ENCODE data around the gene ATAD1.
"Not testable (repeated sequence)": the region's sequence is repeated elsewhere in the genome, so short reads cannot be mapped to it uniquely, and the experiment has no call there.

The ATAD1 gene

GRCh38 chr10:87753995-87754866 is 63.8 kb downstream of the ATAD1 start:
- DNase-seq (ENCODE audit: low spot score), result no peak

- no peak for DNase-seq (ENCODE audit: low spot score)
Observed at GRCh38 chr10:87752566-87752965, 65.5 kb downstream of the ATAD1 start.

DNA sequence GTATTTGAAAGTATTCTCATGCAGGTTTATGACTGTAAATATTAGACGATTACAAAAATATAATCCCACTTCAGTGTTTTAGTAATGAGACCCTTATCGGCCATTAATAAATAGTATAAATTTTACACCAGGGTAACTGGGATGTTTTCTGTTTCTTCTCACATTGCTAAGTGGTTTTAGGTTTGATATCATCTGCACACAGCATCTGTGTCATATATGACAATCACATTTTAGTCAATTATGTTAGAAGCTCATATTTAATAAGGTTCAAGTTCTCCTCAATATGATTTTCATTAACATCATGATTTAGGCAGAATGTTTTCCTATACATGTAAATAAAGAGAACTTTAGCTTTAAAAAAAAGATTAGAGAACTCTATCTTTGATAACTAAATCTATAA is 66.8 kb downstream of the ATAD1 start:
- DNase-seq (ENCODE audit: low spot score), result no peak

GRCh38 chr10:87750817-87751216 is 67.2 kb downstream of the ATAD1 start:
- DNase-seq (ENCODE audit: low spot score), result no peak

DNA sequence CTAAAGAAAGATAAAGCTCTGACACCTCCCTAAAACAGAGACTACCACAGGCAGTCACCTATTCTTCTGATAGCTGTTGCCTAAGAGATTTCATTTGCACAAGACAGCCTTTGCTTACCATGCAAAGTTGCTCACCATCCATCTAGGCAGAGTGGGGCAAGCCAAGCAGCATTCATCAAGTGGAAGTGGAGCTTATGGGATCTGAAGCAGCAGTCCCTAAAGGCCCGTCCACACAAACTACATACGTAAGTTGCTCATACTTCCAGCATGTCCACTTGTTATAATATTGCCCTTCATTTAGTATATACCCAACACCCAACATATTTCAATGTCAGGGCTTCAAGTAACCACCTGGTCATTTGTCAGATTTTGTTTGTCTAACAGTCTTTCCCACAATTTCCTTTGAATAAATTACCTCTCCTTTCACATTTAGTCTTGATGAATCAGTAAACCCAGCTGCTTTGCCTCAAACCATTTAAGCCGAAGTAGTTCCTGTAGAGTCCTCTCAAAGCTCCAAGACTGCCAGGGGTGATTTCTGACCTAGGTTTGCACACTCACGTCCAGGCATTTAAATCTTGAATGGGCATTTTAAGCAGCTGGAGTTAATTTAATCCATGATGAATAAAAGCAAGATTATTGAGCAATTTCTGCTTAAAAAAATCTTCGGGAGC is 67.9 kb downstream of the ATAD1 start:
- DNase-seq (ENCODE audit: low spot score), result no peak

DNA sequence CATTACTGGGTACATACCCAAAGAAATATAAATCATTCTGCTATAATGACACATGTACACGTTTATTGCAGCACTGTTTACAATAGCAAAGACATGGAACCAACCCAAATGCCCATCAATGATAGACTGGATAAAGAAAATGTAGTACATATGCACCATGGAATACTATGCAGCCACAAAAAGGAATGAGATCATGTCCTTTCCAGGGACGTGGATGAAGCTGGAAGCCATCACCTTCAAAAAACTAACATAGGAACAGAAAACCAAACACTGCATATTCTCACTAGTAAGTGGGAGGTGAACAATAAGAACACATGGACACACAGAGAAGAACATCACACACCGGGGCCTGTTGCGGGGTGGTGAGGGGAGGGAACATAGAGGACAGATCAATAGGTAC is 69.8 kb downstream of the ATAD1 start:
- DNase-seq (ENCODE audit: low spot score), result not testable (repeated sequence)

GRCh38 chr10:87746911-87747310 is 71.1 kb downstream of the ATAD1 start:
- DNase-seq (ENCODE audit: low spot score), result no peak

- DNase-seq (ENCODE audit: low spot score), result no peak
Observed at GRCh38 chr10:87744606-87745005, 73.4 kb downstream of the ATAD1 start.

DNA sequence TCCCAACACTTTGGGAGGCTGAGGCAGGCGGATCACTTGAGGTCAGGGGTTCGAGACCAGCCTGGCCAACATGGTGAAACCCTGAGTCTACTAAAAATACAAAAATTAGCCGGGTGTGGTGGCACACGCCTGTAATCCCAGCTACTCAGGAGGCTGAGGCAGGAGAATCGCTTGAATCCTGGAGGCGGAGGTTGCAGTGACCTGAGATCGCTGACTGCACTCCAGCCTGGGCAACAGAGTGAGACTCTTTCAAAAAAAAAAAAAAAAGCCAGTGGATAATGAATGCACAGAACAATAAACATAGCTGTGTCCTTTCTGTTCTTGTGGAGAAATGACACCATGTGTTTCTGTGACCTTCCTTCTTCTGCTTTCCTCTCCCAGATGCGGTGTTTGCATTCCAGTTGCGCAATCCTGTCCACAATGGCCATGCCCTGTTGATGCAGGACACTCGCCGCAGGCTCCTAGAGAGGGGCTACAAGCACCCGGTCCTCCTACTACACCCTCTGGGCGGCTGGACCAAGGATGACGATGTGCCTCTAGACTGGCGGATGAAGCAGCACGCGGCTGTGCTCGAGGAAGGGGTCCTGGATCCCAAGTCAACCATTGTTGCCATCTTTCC is 74.9 kb downstream of the ATAD1 start:
- DNase-seq (ENCODE audit: low spot score), result not testable (repeated sequence)

- DNase-seq (ENCODE audit: low spot score), result no peak
Observed at GRCh38 chr10:87740254-87740655, 77.8 kb downstream of the ATAD1 start.

DNA sequence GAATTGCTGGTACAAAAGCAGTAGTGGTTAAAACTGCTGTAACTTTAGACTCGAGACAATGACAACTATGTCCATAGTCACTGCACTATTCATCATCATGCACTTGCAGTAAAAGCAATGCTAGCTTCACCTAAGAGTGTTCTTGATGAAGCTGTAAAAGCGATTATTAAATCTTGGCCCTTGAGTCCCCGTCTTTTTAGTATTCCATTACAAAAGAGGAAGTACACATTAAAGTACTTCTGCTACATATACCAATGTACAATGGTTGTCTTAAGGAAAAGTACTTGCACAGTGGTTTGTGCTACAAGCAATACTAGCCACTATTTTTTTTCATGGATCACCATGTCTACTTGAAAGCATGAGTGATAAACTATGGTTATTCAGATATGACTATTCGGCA is 78.3 kb downstream of the ATAD1 start:
- DNase-seq (ENCODE audit: low spot score), result no peak

- not testable (repeated sequence) for DNase-seq (ENCODE audit: low spot score)
Observed at GRCh38 chr10:87738253-87738652, 79.8 kb downstream of the ATAD1 start.

DNA sequence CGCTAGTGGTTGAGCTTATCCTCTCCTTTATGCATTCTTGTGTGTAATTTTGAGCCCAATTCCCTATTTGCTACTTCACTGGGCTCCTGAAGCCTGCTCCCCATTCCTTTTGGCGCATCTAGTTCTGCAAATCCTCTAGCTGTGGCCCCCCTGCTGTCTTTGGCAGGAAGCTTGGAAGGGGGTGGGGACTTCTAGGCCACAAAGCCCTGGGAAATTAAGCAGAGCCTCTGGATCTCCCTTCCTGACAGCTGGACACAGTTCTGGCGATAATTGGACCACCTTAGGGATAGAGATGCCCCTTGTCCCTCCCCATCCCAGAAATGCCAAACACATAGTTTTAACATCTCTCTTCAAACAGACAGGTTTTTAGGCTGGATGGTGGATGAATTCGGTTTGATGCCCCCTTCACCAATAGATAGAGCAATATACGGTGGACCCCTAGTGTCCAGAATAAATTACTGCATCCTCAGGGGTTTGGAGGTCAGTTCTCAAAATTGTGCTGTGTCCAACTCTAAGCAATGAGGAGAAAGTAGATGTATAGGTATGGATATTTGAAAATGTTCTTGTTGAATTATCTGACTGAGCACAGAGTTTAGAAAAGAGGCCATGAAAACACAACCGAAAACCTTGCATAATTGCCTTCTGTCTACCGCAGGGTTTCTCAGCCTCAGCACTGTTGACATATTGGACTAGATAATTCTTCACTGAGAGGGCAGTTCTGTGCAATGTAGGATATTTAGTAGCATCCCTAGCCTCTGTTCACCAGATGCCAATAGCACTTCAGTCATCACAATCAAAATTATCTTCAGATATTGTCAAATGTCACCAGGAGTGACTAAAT is 82.8 kb downstream of the ATAD1 start:
- DNase-seq (ENCODE audit: low spot score), result peak; percentile 61

DNA sequence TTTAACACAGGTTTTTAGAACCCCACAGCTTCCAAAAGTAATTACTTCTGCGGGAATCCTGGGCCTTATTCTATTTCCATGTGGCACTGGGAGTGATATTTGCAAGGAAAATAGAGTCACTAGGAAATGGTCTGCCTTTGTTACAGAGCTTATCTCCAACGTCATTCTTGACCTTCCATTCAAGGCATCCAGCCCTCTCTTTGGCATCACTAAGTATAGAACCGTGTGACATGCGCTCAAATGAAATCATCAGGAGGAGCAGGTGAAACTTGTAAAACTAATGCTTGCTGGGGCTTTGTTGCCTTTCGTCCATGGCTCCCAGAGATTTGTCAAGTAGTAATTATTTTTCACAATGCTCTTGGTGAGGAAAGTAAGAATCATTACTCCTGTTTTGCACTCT is 84.9 kb downstream of the ATAD1 start:
- DNase-seq (ENCODE audit: low spot score), result no peak

DNA sequence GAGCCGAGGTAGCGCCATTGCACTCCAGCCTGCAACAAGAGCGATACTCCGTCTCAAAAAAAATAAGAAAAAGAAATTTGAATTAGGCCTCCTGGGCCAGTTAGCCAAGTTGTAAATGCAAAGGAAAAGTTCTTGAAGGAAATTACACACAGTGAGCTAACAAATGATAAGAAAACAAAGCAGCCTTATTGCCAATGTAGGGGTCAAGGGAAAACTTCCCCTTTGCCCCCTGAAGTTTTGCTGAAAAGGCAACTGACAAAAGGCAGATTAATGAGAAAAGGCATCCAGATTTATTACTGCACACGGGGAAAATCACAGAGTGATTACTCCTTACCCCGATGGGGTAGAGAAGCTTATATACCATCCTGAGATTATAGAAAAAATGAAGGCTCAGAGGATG is 88.1 kb downstream of the ATAD1 start:
- DNase-seq (ENCODE audit: low spot score), result no peak

DNA sequence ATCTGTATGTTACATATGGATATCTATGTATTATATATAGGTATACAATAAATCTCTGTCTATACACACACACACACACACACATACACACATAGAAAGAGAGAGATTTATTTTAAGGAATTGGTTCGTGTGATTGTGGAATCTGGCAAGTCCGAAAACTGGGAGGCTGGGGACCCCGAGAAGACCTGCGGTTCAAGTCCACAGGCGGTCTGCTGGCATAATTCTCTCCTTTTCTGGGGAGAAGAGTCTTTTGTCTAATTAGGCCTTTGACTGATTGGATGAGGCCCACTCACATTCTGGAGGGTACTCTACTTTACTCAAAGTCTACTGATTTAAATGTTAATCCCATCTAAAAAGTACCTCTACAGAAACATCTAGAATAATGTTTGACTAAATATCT is 93.2 kb downstream of the ATAD1 start:
- DNase-seq (ENCODE audit: low spot score), result no peak

DNA sequence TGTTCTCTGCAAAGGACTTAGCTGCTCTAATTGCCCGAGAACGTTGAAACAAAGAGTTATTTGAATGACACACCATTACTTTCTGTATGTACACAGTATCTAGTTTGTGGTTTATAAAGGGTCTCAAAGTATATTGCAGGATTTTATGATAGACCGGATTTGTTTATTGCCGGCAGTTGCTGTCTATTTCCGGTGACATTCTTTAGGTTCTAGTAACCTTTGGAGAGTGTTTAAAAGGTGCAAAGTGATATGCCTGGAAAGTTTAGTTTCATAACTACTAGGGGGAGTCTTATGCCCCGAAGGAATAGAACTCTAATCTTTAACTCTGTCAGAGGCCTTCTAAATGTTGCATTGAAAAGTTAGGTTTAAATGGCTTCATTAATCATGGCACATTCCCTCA is 94.5 kb downstream of the ATAD1 start:
- no peak for DNase-seq (ENCODE audit: low spot score)

- no peak for DNase-seq (ENCODE audit: low spot score)
Observed at GRCh38 chr10:87722716-87723115, 95.3 kb downstream of the ATAD1 start.

DNA sequence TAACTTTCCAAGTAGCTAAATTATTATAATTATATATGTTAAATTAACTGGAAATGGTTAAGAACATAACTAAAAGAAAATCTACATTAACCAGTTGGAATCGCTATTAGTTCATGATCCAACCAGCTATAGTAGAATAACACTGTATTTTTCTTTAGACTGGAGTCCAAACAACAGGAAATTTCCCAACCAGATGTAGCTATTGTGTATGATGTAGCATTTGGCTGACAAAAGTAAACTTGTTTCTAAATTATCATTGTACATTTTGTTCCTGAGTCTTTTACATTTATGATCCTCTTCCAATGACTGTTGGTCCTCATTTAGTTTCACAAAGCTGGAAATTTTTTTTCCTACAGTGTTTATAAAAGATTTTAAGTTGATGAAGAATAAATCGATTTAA is 96.2 kb downstream of the ATAD1 start:
- no peak for DNase-seq (ENCODE audit: low spot score)

DNA sequence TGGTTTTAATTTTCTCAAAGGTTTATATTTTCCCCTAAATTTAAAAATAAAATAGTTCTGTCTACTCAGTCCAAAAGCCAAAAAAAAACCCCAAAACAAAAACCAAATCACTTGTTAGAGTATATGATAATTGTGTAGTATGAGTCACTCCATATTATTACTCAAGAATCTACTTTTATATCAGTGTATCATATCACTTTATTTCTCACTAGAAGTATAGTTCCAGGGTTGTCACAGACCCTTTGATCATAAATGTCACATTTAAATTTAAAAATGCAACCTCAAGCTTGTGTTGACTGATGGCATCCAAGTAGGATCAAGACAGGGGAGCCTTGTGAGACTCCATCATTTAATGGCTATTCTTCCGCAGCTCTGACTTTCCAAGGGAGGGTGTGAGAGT is 97.4 kb downstream of the ATAD1 start:
- DNase-seq (ENCODE audit: low spot score), result no peak

DNA sequence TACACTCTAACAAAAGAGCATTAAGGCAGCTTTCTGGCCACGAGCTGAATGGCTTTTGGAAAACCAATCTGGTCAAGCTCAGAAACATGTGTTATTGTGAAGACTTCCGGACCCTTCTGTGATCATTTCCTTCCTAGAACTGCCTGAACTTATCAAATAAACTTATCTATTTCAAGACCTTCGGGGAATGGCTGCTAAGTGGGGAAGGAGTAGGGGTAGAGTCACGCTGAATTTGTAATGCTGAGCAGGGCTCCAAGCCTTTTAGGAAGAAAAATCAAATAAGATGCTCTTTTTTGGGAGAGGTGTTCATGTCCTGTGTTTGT is 101.7 kb downstream of the ATAD1 start:
- no peak for DNase-seq (ENCODE audit: low spot score)

GRCh38 chr10:87715552-87716347 is 102.3 kb downstream of the ATAD1 start:
- no peak for DNase-seq (ENCODE audit: low spot score)
